OCI-LY7 (cell line): ENCODE data around the gene ALOX5. TPM values are rescaled to one million over a fixed set of nuclear protein-coding genes. Genes with fewer than 3 reads are reported as not detected.

Experiments
- BruUV-seq: library from RNA; stranded (reverse); fragments of 400-500 nt; replicated peaks from 2 replicates; lab custom pipeline; 2021; lab: Mats Ljungman, UMichigan
- CTCF ChIA-PET: fragments of 300-600 bp; sonication (Branson Sonifier 250); formaldehyde crosslinking; loops from one replicate; lab custom pipeline; 2022; ENCODE audit warnings: antibody characterized with exemption; ENCODE audit not compliant: unreplicated experiment; lab: Charles Lee
- POLR2A ChIA-PET: fragments of 300-600 bp; sonication (Branson Sonifier 250); formaldehyde crosslinking; loops from one replicate; lab custom pipeline; 2022; ENCODE audit warnings: antibody characterized with exemption; lab: Charles Lee
- DNase-seq: peaks from one replicate; pipeline ENCODE4 v3.0.0-alpha.2; 2015; ENCODE audit warnings: low spot score
- H2AFZ ChIP-seq: fragments of 200-600 bp; sonication (generic), shearing (Covaris generic); 2 replicates; pipeline ENCODE4 v1.6.1; 2014; ENCODE audit warnings: mild to moderate bottlenecking, antibody characterized with exemption, low read length, moderate library complexity
- H3K27ac ChIP-seq: fragments of 200-600 bp; sonication (generic); 2 replicates; pipeline ENCODE4 v1.5.1; 2014; ENCODE audit warnings: mixed run types, low read depth, mild to moderate bottlenecking, moderate library complexity, low read length, inconsistent platforms; ENCODE audit not compliant: poor library complexity, severe bottlenecking
- H3K36me3 ChIP-seq: fragments of 200-600 bp; sonication (generic); 2 replicates; pipeline ENCODE4 v1.6.1; 2014; ENCODE audit warnings: mild to moderate bottlenecking, antibody characterized with exemption, low read length, moderate library complexity, mixed read lengths; ENCODE audit not compliant: insufficient read depth
- H3K4me1 ChIP-seq: fragments of 200-600 bp; sonication (generic); 2 replicates; pipeline ENCODE4 v1.5.1; 2014; ENCODE audit warnings: mild to moderate bottlenecking, low read length; ENCODE audit not compliant: insufficient read depth, poor library complexity, severe bottlenecking
- H3K4me2 ChIP-seq: fragments of 200-600 bp; sonication (generic); 2 replicates; pipeline ENCODE4 v1.6.1; 2014; ENCODE audit warnings: mild to moderate bottlenecking, low read length
- H3K4me3 ChIP-seq: fragments of 200-600 bp; sonication (generic); 2 replicates; pipeline ENCODE4 v1.5.1; 2014; ENCODE audit warnings: mild to moderate bottlenecking, low read depth, low read length; ENCODE audit not compliant: poor library complexity, severe bottlenecking
- H3K79me2 ChIP-seq: fragments of 200-600 bp; sonication (generic); 2 replicates; pipeline ENCODE4 v1.6.1; 2016; ENCODE audit warnings: low read depth, mild to moderate bottlenecking, low read length, moderate library complexity, mixed read lengths; ENCODE audit not compliant: insufficient read depth
- H3K9me2 ChIP-seq: fragments of 200-600 bp; sonication (generic); 2 replicates; pipeline ENCODE4 v1.6.1; 2016; ENCODE audit warnings: mild to moderate bottlenecking, low read length, mixed read lengths; ENCODE audit not compliant: insufficient read depth
- H3K9me3 ChIP-seq: fragments of 200-600 bp; sonication (generic); 2 replicates; pipeline ENCODE4 v1.6.1; 2014; ENCODE audit warnings: mild to moderate bottlenecking, mixed run types, low read length, mixed read lengths
- H4K20me1 ChIP-seq: fragments of 200-600 bp; sonication (generic); 2 replicates; pipeline ENCODE4 v1.6.1; 2014; ENCODE audit warnings: mild to moderate bottlenecking, antibody characterized with exemption, low read length, moderate library complexity, mixed read lengths; ENCODE audit not compliant: insufficient read depth
- EZH2phosphoT487 ChIP-seq: fragments of 200-600 bp; sonication (generic); IDR thresholded peaks from 2 replicates; pipeline ENCODE4 v1.6.1; 2018; ENCODE audit warnings: low read depth, borderline replicate concordance, mild to moderate bottlenecking, mixed run types, antibody characterized with exemption, low read length, moderate library complexity, mixed read lengths
- intact Hi-C: fragments of 100-400 bp; cut with micrococcal nuclease; formaldehyde crosslinking; loops from one replicate; pipeline ENCODE4 v1.10.0; 2022; ENCODE audit not compliant: unreplicated experiment
- total RNA-seq, 2 experiments: library from RNA; depleted of rRNA in 1 of 2; stranded (reverse); fragments of >200 nt in 1 of 2; shearing (Covaris generic) in 1 of 2; gene quantifications; 2 replicates each; pipeline ENCODE4 v1.2.3, GENCODE V29; 2014 to 2022
- TF ChIP-seq, protein P1 (sequence below): fragments of 200-600 bp; sonication (generic); conservative IDR thresholded peaks from 2 replicates; pipeline ENCODE4 v1.5.1; 2014; ENCODE audit warnings: mild to moderate bottlenecking, antibody characterized with exemption, low read length, moderate library complexity, mixed read lengths

The ALOX5 gene
- total RNA-seq, 2 experiments from 2014 or later = 139 to 164 TPM

DNA sequence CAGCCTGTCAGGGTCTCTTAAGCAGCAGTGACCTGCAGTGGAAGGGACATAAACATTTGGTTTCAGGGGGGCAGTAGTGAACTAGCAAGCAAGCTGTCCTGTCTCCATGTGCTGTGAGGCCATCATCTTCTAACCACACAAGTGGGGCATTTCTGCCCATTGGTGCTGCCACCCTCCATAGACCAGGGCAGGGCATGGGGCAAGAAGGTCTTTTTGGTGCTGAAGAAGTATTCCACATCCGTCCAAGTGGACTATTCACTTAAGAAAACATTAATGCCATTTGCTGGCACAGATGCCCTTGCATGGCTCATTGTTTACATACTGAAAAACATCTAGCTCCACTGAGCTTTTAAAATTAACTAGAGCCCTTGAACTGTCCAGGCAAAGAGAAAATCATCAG lies 35.8 kb downstream of the ALOX5 start:
- POLR2A ChIA-PET = interaction anchor here (0.6 to 1.4 kb wide), 2 partner anchors 12 kb away, joined by 3 to 4 read pairs; no protein-coding TSS in a partner anchor

DNA sequence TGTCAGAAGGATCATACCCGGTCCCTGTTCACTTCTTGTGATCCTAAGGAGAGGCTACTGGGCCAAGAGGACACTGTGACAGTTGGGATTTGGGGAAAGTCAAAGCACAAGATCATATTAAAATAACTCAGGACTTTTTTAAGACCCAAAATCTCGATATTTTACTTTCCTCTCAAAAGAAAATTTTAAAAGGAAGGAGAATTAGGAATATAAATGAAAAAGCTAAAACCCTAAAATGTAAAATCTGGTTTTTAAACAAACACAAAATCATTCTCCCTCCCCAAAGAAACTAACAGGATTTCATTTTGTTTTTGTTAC lies 36.4 kb downstream of the ALOX5 start:
- BruUV-seq = no TSS peak
- intact Hi-C loops = no loop called here
- Histone ChIP-seq H2AFZ (no peak overlapping the region), H3K79me2 (peaks cover 17% of the 10 kb centered on the region; the same call in 1 of the 2 replicates), H3K4me3 (no peak overlapping the region), H3K9me2 (no peaks in the 10 kb centered on the region), H4K20me1 (no peaks in the 10 kb centered on the region), H3K36me3 (peaks cover 89% of the 10 kb centered on the region), H3K4me1 (no peaks in the 10 kb centered on the region), H3K27ac (no peak overlapping the region), H3K9me3 (no peaks in the 10 kb centered on the region), H3K4me2 (no peak overlapping the region)
- no peak for TF ChIP-seq EZH2phosphoT487
- TF ChIP-seq, protein P1, sequence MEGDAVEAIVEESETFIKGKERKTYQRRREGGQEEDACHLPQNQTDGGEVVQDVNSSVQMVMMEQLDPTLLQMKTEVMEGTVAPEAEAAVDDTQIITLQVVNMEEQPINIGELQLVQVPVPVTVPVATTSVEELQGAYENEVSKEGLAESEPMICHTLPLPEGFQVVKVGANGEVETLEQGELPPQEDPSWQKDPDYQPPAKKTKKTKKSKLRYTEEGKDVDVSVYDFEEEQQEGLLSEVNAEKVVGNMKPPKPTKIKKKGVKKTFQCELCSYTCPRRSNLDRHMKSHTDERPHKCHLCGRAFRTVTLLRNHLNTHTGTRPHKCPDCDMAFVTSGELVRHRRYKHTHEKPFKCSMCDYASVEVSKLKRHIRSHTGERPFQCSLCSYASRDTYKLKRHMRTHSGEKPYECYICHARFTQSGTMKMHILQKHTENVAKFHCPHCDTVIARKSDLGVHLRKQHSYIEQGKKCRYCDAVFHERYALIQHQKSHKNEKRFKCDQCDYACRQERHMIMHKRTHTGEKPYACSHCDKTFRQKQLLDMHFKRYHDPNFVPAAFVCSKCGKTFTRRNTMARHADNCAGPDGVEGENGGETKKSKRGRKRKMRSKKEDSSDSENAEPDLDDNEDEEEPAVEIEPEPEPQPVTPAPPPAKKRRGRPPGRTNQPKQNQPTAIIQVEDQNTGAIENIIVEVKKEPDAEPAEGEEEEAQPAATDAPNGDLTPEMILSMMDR = no peak
- no peak for DNase-seq
- ChIA-PET POLR2A (interaction anchor here (0.8 kb wide), 1 partner anchor 20 kb away, joined by 4 read pairs; no protein-coding TSS in a partner anchor), CTCF (no interaction called here)

More for the DNA sequence above, 35.8 kb downstream of the ALOX5 start:
- Histone ChIP-seq H3K36me3 (peaks cover 94% of the 10 kb centered on the region), H3K4me1 (no peaks in the 10 kb centered on the region), H4K20me1 (no peaks in the 10 kb centered on the region), H3K4me3 (no peak overlapping the region), H3K9me2 (no peaks in the 10 kb centered on the region), H2AFZ (no peak overlapping the region), H3K79me2 (peaks cover 17% of the 10 kb centered on the region; the same call in 1 of the 2 replicates), H3K27ac (no peak overlapping the region), H3K4me2 (no peak overlapping the region), H3K9me3 (no peaks in the 10 kb centered on the region)
- TF ChIP-seq, protein P1 = no peak
- TF ChIP-seq EZH2phosphoT487 = no peak
- intact Hi-C loops = no loop called here
- DNase-seq = no peak
- CTCF ChIA-PET = no interaction called here
- no TSS peak for BruUV-seq

DNA sequence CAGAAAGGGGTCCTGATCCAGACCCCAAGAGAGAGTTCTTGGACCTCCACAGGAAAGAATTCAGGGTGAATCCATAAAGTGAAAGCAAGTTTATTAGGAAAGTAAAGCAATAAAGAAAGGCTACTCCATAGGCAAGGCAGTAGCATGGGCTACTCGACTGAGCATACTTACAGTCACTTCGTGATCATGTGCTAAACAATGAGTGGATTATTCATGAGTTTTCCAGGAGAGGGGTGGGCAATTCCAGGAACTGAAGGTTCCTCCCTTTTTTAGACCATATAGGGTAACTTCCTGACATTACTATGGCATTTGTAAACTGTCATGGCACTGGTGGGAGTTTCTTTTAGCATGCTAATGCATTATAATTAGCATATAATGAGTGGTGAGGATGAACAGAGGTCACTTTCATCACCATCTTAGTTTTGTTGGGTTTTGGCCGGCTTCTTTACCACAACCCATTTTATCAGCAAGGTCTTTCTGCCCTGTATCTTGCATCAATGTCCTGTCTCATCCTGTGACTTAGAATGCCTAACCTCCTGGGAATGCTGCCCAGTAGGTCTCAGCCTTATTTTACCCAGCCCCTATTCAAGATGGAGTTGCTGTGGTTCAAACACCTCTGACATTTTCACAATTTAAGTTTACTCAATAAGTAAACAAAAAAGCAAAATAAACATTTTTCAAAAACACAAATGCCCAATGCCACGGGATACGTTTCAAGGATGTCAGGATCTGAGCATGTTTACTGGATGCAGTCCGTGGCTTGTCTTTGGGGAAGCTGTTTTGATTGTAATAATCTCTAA lies 37.0 kb downstream of the ALOX5 start:
- H3K79me2 ChIP-seq = peaks cover 20% of the 10 kb centered on the region; the same call in 1 of the 2 replicates
- no TSS peak for BruUV-seq
- H3K4me1 ChIP-seq = no peaks in the 10 kb centered on the region
- H3K9me2 ChIP-seq = no peaks in the 10 kb centered on the region
- H2AFZ ChIP-seq = no peak overlapping the region
- no peak overlapping the region for H3K4me3 ChIP-seq
- H4K20me1 ChIP-seq = no peaks in the 10 kb centered on the region
- intact Hi-C loops = no loop called here
- POLR2A ChIA-PET = interaction anchor here (0.8 kb wide), 1 partner anchor 20 kb away, joined by 4 read pairs; no protein-coding TSS in a partner anchor
- DNase-seq = no peak
- TF ChIP-seq, protein P1 = no peak
- no peak for TF ChIP-seq EZH2phosphoT487
- no peaks in the 10 kb centered on the region for H3K9me3 ChIP-seq
- H3K4me2 ChIP-seq = no peak overlapping the region
- H3K27ac ChIP-seq = no peak overlapping the region
- CTCF ChIA-PET = no interaction called here
- H3K36me3 ChIP-seq = peaks cover 89% of the 10 kb centered on the region
